GM19455 (cell line): ENCODE measurements around the gene PARD3.

Experiments used
- ATAC-seq: cut with Tn5 transposase; IDR thresholded peaks from one replicate; pipeline ENCODE4 v1.9.1; 2021; ENCODE audit not compliant: unreplicated experiment

The PARD3 gene

GRCh38 chr10:34237898-34238455 is 577.1 kb downstream of the PARD3 start:
- ATAC-seq, result no peak

GRCh38 chr10:34236931-34237330 is 578.2 kb downstream of the PARD3 start:
- no peak for ATAC-seq

DNA sequence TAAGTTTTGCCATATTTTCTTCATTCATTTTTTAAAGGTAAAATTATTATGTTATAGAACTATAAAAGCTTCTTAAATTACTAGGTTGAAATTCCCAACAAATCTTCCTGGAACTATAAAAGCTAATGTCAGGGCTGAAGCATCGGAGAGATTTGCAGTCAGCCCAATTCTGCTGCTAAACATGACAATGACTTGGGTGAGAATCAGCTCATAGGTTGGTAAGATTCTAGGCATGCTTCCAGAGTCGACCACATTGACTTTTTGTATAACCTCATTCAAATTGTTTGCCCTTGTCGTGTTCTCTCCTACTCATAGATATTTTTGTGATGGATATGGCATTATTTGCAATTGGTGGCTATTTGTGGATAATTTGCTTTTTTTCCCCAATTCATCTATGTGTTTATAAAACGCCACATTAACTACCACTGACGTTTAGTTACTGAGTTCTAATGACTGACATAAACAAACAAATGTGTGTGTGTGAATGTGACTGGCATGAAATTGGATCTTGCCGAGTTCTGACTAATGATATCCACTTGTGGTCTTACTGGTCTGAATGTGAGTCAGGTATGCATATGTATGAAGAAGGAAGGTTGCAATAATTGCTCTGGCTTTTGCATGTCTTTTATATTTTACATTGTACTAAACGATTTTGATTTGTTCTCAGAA is 579.8 kb downstream of the PARD3 start:
- ATAC-seq, result no peak

GRCh38 chr10:34232481-34232880 is 582.6 kb downstream of the PARD3 start:
- no peak for ATAC-seq

GRCh38 chr10:34231441-34232180 is 583.5 kb downstream of the PARD3 start:
- ATAC-seq, result no peak

DNA sequence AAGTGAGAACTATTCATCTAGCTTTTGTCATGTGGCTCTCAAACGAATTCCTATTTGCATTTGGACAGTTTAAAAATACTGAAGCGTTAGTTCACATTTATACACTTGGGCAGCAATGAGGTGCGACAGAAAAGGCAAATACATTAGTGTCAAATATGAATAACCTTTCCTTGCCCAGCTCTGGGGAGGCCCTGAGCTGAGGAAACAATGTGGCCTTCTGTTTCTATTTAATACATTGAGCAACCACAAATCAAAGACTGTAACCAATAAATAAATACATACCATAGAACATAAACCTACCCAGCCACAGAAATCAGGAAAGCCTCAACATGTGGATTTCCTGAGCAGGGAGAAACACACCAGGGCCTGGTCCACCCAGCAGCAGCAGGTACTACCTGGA is 585.2 kb downstream of the PARD3 start:
- ATAC-seq, result no peak

DNA sequence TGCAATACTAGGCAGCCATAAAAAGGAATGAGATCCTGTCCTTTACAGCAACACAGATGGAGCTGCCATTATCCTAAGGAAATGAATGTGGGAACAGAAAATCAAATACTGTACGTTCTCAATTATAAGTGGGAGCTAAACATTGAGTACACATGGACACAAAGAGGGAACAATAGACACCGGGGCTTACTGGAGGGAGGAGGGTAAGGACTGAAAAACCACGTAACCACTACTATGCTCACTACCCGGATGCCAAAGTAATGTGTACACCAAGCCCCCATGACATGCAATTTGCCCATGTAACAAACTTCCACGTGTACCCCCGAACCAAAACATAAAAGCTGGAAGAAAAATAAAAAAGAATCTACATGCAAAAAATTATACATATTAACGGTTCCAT is 587.0 kb downstream of the PARD3 start:
- ATAC-seq, result no peak

GRCh38 chr10:34224639-34225038 is 590.5 kb downstream of the PARD3 start:
- ATAC-seq, result no peak

DNA sequence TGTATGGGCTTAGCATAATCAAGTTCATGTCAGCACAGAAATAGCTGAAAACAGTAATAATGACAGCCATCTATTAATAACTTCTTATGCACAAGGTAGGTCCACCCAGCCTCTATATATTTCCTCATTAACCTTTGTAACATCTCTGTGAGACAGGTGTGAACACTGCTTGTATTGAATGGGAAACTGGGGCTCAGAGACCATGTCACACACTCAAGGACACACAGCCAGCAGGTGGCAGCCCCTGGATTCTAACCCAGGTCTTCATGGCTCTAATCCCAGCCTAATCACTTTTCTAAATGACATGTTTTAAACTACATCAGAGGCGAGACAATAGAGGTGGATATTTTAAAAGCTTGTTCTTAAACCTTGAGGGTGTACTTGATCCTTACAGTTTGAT is 591.4 kb downstream of the PARD3 start:
- no peak for ATAC-seq

- no peak for ATAC-seq
Observed at GRCh38 chr10:34222359-34222758, 592.7 kb downstream of the PARD3 start.

GRCh38 chr10:34219753-34220548 is 595.1 kb downstream of the PARD3 start:
- ATAC-seq, result no peak

DNA sequence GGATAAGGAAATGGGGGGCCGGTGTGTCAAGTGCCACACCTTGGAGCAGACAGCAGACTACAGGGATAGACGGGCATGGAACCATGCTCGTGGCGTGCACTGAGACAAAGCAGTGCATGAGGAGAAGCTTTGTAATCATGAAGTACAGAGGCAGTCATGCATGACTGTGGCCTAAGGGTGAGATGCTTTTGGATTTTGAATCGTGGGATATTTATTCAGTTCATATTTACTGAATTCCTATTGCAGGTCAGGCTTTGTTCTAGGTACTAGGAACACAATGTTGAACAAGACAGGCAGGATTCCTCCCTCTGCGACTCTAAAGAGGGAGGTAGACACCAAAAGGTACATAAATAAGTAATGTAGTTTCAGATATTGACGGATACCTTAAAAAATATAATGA is 597.6 kb downstream of the PARD3 start:
- no peak for ATAC-seq

DNA sequence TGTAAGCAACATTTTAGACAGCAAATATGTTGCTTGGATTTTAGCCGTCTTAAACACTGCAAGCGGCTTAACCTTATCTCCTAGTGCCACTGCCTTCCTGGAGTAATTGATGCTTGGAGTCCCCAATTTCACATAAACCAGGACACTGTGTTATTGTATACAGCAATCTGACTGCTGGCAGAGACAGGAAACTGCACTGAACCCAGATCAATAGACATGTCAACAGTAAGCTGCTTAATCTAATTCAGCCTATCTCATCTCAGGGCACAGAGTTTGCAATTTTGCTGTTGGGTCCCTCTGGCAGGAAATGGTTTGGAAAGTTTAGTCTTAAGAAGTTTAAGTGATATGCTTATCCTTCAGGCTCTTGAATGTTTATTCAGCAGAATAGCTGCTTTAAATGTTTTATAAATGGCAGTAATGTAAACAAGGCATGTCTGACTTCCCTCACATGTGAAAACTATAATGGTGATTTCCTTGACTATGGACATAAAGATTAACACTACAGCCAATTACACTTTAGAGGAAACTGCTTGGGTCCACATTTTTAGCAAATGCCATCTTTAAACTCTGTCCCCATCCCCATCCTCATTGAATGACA is 598.6 kb downstream of the PARD3 start:
- no peak for ATAC-seq

- ATAC-seq, result no peak
Observed at GRCh38 chr10:34213805-34214197, 601.3 kb downstream of the PARD3 start.

- no peak for ATAC-seq
Observed at GRCh38 chr10:34213193-34213804, 601.8 kb downstream of the PARD3 start.

DNA sequence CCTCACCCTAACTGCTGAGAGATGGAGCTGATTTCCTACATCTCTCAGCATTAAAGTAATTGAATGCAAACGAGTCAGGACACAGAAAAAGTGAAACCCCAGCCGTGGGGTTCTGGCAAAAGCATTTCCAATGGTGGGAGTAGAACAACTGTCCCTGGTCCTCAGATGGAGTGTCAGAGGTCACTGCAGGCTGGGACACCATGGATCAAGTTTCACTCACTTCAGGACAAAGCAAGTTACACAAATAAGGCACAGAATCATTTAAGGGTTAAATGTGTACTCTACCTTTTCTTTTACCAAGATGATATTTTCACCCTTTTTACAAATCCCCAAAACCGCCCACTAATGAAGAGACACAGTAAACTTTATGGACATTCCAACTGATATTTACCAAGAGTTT is 607.8 kb downstream of the PARD3 start:
- ATAC-seq, result no peak

- ATAC-seq, result no peak
Observed at GRCh38 chr10:34206935-34207268, 608.2 kb downstream of the PARD3 start.

GRCh38 chr10:34206078-34206934 is 608.8 kb downstream of the PARD3 start:
- ATAC-seq, result no peak

DNA sequence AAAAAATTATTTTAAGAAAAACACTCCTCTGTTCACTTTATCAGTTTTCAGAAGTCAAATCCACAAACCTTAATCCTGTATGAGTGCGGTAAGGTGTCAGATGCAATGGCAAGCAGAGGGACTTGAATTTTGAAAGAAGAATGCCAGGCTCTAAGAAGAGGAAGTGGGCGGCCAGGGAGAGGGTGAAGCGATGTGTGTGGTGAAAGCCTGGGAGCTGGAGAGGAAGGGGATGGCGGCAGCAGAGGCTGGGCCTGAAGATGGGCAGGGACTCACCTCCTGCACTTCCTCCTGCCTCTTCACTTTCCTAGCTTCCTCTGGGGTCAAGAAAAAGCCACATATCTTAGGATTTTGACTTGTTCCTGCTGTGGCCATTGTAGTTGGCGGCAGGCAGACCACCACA is 609.6 kb downstream of the PARD3 start:
- no peak for ATAC-seq
